GM12891 (cell line): ENCODE data around the gene DLK2.

Experiments used
- DNase-seq: peaks from one replicate; pipeline ENCODE4 v3.0.0; 2011; ENCODE audit warnings: low spot score; ENCODE audit not compliant: insufficient read length
- FAIRE-seq: peaks from 2 replicates; lab custom pipeline; 2011; peaks lifted over from hg19 to GRCh38; lab: Jason Lieb, UNC
- PAX5 ChIP-seq: IDR thresholded peaks from 2 replicates; pipeline ENCODE4 v1.6.1; 2011; ENCODE audit warnings: low read length, moderate library complexity, mild to moderate bottlenecking; ENCODE audit not compliant: insufficient read depth, severe bottlenecking
- POLR2A ChIP-seq: IDR thresholded peaks from 2 replicates; pipeline ENCODE4 v1.6.1; 2011; ENCODE audit warnings: low read depth, low read length, control low read depth
- POLR2AphosphoS5 ChIP-seq: IDR thresholded peaks from 2 replicates; pipeline ENCODE4 v1.6.1; 2011; ENCODE audit warnings: low read depth, low read length, control low read depth
- POU2F2 ChIP-seq: IDR thresholded peaks from 2 replicates; pipeline ENCODE4 v1.6.1; 2011; ENCODE audit warnings: low read depth, mild to moderate bottlenecking, control low read depth, low read length, moderate library complexity
- SPI1 ChIP-seq: IDR thresholded peaks from 2 replicates; pipeline ENCODE4 v1.6.1; 2011; ENCODE audit warnings: low read depth, low read length, control low read depth
- TAF1 ChIP-seq: IDR thresholded peaks from 2 replicates; pipeline ENCODE4 v1.6.1; 2011; ENCODE audit warnings: low read depth, low read length, control low read depth

DLK2 gene

DNA sequence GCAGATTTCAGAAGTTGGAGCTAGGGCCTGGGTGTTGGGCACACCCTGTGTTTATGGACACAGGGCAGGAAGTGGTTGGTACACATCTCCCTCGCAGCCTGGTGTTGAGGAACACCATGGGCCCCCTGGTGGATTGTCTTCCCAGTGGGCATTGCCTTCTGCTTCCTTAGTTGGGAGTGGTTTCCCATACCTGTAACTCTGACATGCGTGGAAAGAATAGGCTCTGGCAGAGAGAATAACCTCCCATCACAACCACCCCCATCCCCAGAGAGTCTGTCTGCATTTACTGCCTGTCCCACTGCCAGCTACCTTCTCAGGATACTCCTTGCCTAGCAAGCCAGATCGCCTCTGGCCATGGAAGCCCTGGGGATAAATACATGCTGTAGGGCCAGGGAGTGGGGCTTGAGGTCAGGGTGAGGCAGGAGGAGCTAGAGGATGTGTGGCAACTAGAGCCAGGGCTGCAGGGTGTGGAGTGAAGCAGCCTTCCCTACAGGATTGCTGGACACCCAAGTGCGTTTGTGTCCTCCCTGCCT is 40.1 kb upstream of the DLK2 start:
- no peak for FAIRE-seq
- no peak for DNase-seq
- TF ChIP-seq TAF1 (no peak), PAX5 (no peak), POU2F2 (no peak), SPI1 (no peak)

DNA sequence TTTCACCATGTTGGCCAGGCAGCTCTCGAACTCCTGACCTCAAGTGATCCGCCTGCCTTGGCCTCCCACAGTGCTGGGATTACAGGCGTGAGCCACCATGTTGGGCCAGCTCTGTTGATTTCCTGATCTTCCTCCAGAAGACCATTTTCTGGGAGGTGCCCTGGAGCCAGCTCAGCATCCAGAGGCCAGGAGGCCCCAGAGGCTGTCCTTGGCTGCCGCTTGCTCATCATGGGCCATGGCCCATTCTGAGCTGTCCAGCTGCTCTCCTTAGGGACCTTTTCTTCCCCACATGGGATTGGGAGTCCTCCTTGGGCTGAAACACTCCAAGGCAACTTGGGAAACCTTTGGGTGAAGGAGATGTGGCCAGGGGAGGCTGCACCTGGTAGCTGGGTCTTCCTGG is 39.4 kb upstream of the DLK2 start:
- no peak for TF ChIP-seq SPI1
- TF ChIP-seq POU2F2: no peak
- no peak for TF ChIP-seq PAX5
- no peak for TF ChIP-seq TAF1
- DNase-seq (no peak), FAIRE-seq (no peak)

DNA sequence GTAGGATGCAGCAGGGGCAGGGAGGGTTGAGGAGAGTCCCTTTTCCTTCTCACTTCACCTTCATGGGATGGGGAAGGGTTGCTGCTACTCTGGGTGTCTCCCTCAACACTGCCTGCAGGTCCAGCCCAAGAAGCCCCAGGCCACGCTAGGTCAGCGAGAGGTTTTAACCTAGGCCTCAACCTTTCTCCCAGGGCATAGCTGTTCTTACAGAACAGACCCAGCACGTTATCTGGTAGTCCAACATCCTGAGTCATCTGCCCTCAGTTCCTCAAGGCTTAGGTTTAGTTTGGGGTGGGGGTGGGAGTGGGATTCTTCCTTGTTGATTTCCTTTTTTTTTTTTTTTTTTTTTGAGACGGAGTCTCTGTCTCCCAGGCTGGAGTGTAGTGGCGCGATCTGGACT is 39.0 kb upstream of the DLK2 start:
- TF ChIP-seq POLR2A (no peak), SPI1 (no peak), POLR2AphosphoS5 (no peak), TAF1 (no peak), PAX5 (no peak), POU2F2 (no peak)
- FAIRE-seq (no peak), DNase-seq (no peak)

DNA sequence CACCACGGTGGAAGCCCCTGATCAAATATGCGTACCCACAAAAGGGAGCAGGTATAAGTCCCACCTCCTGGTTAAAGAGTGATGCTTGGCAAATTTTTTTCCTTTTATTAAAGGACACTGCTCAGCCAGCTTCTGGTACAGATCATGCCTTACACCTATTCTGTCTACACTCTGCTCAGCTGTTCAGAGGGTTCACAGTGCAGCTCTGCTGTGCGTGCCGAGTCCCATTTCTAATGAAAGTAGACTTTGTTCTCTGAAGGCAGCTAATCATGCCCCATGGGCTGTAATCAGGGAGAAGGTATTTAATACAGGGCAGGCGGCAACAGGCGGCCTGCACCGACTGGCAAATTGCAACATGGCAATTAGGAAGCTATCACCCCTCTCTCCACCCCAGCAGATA is 38.5 kb upstream of the DLK2 start:
- no peak for TF ChIP-seq SPI1
- no peak for TF ChIP-seq POU2F2
- TF ChIP-seq POLR2A: no peak
- no peak for TF ChIP-seq POLR2AphosphoS5
- no peak for TF ChIP-seq PAX5
- no peak for TF ChIP-seq TAF1
- FAIRE-seq (no peak), DNase-seq (no peak)

DNA sequence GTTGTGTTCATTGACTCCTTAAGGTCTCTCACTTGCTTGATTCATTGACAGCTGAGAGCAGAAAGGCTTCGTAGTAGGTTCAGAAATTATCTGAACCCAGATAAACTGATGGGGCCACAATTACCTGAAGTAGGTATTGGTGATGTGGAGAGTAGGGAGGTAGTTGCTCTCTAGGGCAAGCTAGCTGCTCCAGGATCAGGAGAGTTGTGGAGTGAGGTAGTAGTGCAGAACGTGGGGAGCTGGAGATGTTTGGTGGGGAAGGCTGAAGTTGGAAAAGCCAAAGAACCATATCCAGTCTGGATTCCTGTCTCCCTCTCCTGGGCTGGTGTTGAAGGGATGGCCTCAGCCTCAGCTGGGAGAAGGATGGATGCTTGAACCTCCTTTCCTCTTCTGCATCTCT is 37.9 kb upstream of the DLK2 start:
- DNase-seq (no peak), FAIRE-seq (no peak)
- TF ChIP-seq POLR2A (no peak), TAF1 (no peak), POLR2AphosphoS5 (no peak), PAX5 (no peak), POU2F2 (no peak), SPI1 (no peak)

DNA sequence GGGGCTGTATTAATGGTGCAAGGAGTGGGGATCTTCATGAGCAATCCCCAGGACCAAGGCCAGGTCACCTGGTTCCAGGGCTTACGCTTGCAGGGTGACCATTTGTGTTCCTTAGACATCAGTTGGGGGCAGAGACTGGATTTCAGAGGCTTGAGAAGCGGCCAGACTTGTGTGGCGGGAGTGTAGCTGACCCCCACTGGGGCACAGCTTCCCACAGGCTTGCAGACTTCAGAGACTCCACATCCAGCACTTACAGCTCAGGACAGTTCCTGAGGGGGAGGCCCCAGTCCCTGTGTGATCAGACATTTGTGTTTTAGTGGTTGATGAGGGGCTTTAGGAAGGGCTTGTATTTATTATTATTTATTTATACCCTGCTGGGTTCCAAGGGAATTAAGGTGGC is 37.3 kb upstream of the DLK2 start:
- TF ChIP-seq PAX5: no peak
- no peak for TF ChIP-seq POU2F2
- TF ChIP-seq SPI1: no peak
- TF ChIP-seq TAF1: no peak
- TF ChIP-seq POLR2A: no peak
- TF ChIP-seq POLR2AphosphoS5: no peak
- DNase-seq: no peak
- FAIRE-seq: no peak

DNA sequence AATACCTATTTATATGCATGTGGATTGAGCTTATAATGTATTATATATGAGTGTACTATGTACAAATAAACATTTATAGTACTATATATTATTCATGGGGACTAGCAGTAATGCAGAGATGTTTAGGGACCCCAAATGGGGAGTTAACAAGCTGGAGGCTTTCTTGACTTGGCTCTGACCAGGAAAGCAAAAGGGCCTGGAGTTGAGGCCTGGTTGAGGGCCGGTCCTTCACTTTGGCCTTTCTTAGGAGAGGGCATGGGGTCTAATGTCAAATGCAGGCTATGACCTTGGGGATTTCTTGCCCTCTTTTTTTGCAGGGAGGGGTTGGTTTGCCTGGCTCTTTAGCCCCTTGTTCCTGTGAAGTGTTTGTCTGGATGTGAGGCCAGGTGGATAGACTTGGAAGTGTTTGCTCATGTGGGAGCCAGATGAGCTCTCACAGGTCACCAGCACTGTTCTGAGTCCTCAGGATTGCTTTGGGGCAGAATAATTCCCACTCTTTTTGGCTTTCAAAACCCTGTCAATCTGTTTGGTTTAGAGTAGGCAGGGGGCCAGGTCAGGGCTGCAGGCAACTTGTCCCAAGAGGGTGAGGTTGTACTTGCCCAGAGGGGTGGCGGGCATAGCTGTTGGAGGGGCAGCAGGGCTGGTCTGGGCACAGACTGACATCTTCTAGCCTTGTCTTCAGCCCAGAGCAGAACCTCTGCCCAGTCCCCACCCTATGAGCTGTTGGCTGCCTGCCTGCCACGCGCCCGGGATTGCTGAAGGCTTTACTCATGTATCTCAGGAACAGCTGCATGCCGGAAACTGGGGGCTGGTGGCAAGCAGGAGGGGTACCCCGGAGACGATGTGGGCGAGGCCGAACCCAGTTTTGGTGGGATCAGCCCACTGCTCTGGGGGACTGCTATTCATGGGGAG is 36.7 kb upstream of the DLK2 start:
- FAIRE-seq (no peak), DNase-seq (no peak)
- no peak for TF ChIP-seq POLR2AphosphoS5
- no peak for TF ChIP-seq POLR2A
- no peak for TF ChIP-seq SPI1
- no peak for TF ChIP-seq PAX5
- TF ChIP-seq TAF1: no peak
- no peak for TF ChIP-seq POU2F2

DNA sequence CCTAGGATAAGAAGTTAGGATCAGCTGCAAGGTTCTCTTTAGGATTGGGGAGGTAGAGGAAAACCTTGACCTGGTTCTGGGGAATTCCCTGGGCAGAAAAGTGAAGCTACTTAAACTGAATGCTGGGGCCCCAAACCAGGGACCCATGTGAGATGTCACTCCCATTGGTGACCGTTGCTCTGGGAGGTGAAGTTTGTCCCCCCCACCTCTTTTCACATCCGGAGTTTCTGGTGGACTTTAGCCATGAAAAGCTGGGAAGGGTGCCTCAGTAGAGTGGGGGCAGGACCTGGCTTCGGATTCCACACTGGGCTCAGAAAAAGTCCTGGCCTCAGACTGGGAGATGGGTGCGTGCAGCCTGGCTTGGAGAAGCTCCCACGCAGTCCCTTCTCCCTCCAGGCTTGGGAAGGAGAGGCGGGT is 35.2 kb upstream of the DLK2 start:
- TF ChIP-seq TAF1: no peak
- FAIRE-seq: no peak
- DNase-seq: no peak

DNA sequence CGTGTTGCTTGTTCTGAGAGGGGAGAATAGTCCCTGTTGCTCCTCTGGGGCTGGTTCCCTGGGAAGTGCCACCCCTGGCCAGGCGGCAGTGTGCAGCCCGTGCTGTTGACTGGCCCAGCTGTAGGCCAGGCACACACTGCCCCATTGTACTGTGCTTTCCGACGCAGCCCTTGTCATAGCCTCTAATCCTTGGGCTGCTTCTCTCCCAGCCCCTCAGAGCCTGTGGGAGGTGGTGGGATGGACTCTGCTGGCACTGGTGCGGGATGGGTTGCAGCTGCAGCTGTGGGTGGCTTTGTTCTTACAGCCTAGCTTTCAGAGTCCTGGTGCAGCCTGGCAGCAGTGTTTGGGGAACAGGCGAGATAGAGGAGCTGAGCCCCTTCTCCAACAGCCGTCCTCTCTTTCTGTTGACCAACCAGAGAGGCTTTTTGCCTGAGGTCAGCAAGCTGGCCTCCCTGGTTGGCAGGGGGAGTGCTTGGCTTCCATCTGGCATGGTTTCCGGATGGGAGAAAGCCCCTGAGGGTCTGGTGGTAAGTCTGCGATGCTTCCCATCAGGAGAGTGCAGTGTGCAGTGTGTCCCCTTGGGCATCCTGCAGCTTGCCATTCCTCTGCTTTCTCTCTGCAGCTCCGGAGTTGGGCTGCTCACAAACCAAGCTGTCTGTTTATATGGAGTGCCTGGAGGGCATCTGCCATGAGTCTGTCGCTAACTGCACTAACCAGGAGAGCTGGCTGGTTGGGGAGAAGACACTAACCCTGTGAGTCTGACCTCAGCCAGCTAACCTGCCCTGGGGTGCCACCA is 34.1 kb upstream of the DLK2 start:
- TF ChIP-seq SPI1 (no peak), TAF1 (no peak), POU2F2 (no peak), PAX5 (no peak)
- FAIRE-seq: no peak
- DNase-seq: no peak

DNA sequence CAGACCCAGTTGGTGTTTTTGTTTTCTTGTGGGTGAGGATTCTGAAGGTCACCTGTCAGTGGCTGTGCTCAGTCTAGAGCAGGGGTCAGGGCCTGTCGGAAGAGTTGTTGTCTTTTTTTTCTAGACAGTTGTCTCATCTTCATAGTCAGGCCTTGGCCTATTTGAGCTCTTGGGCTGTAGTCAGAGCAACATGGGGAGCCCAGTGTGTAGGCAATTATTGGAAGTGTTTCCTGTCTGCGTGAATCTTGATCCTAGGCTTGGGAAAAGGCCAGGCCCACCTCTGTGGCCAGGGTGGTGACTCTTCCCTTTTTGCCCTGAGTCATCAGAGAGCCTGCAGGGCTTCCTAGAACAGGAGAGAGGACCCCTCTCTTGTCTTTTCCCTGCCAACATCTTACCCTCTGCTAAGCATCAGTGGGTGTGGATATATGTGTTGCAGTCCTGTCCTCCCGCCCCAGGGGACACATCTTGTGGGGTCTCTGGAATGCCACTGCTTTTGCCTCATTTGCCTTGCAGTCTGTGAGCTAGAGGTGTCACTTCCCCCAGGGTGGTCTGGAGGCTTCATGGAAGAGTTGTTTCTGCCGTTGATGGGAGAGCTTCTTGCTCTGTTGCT is 33.4 kb upstream of the DLK2 start:
- TF ChIP-seq POLR2A (no peak), PAX5 (no peak), SPI1 (no peak), POLR2AphosphoS5 (no peak), TAF1 (no peak), POU2F2 (no peak)
- FAIRE-seq: no peak

More for the DNA sequence above, 33.4 kb upstream of the DLK2 start:
- no peak for DNase-seq
